Neural cell (in vitro differentiated cells): ENCODE results near the gene ISCU. TPM values are rescaled to one million over a fixed set of nuclear protein-coding genes. Genes with fewer than 3 reads are reported as not detected.

ENCODE experiments used
- H2AFZ ChIP-seq: fragments of 200-600, 300-800 bp; sonication (generic), shearing (Covaris generic); 2 replicates; pipeline ENCODE4 v1.6.0; 2014; ENCODE audit warnings: low read depth, mild to moderate bottlenecking, antibody characterized with exemption, low read length, moderate library complexity
- H3F3A ChIP-seq: fragments of 200-600 bp; shearing (Covaris generic); 2 replicates; pipeline ENCODE4 v1.6.1; 2016; ENCODE audit warnings: mild to moderate bottlenecking, moderate library complexity, mixed read lengths, antibody characterized with exemption, low read length; ENCODE audit not compliant: insufficient read depth, poor library complexity, severe bottlenecking
- H3K27ac ChIP-seq: fragments of 200-600, 300-800 bp; sonication (generic), shearing (Covaris generic); 2 replicates; pipeline ENCODE4 v1.5.1; 2014; ENCODE audit warnings: mild to moderate bottlenecking, low read length, moderate library complexity
- H3K27me3 ChIP-seq: fragments of 300-800, 200-600 bp; sonication (generic), shearing (Covaris generic); 2 replicates; pipeline ENCODE4 v1.6.0; 2014; ENCODE audit warnings: mild to moderate bottlenecking, low read depth, low read length, moderate library complexity; ENCODE audit not compliant: insufficient read depth
- H3K36me3 ChIP-seq: fragments of 300-800, 200-600 bp; sonication (generic), shearing (Covaris generic); 2 replicates; pipeline ENCODE4 v1.5.1; 2014; ENCODE audit warnings: mild to moderate bottlenecking, antibody characterized with exemption, low read length, moderate library complexity; ENCODE audit not compliant: insufficient read depth
- H3K4me2 ChIP-seq: fragments of 300-800, 200-600 bp; sonication (generic), shearing (Covaris generic); 2 replicates; pipeline ENCODE4 v1.6.0; 2014; ENCODE audit warnings: mild to moderate bottlenecking, low read length
- H3K4me3 ChIP-seq: fragments of 300-800, 200-600 bp; sonication (generic), shearing (Covaris generic); 2 replicates; pipeline ENCODE4 v1.5.1; 2014; ENCODE audit warnings: mild to moderate bottlenecking, low read length, moderate library complexity
- H3K79me2 ChIP-seq: fragments of 200-600 bp; shearing (Covaris generic); replicated peaks from 2 replicates; pipeline ENCODE4 v1.6.0; 2014; ENCODE audit warnings: mild to moderate bottlenecking, low read length, moderate library complexity; ENCODE audit not compliant: insufficient read depth
- H3K9ac ChIP-seq: fragments of 300-800, 200-600 bp; sonication (generic), shearing (Covaris generic); 2 replicates; pipeline ENCODE4 v1.6.1; 2016; ENCODE audit warnings: mild to moderate bottlenecking, low read length, mixed read lengths
- H3K9me2 ChIP-seq: fragments of 200-600 bp; shearing (Covaris generic); 2 replicates; pipeline ENCODE4 v1.6.1; 2016; ENCODE audit warnings: mild to moderate bottlenecking, low read length, mixed read lengths; ENCODE audit not compliant: insufficient read depth
- H3K9me3 ChIP-seq: fragments of 200-600, 300-800 bp; sonication (generic), shearing (Covaris generic); 2 replicates; pipeline ENCODE4 v1.6.1; 2016; ENCODE audit warnings: mild to moderate bottlenecking, mixed run types, low read length, moderate library complexity, mixed read lengths
- H4K20me1 ChIP-seq: fragments of 200-600 bp; shearing (Covaris generic); 2 replicates; pipeline ENCODE4 v1.6.1; 2016; ENCODE audit warnings: mild to moderate bottlenecking, mixed run types; ENCODE audit not compliant: insufficient read depth
- CTCF ChIP-seq: fragments of 450-650 bp; IDR thresholded peaks from 2 replicates; pipeline ENCODE4 v1.5.1; 2014; ENCODE audit warnings: antibody characterized with exemption, mild to moderate bottlenecking, moderate library complexity; ENCODE audit not compliant: poor library complexity, severe bottlenecking
- EP300 ChIP-seq: fragments of 450-650 bp; conservative IDR thresholded peaks from 2 replicates; pipeline ENCODE4 v1.6.1; 2014; ENCODE audit warnings: antibody characterized with exemption, mild to moderate bottlenecking, moderate library complexity; ENCODE audit not compliant: poor library complexity, severe bottlenecking
- EZH2 ChIP-seq: fragments of 200-600, 300-800 bp; shearing (Covaris generic), sonication (generic); IDR thresholded peaks from 2 replicates; pipeline ENCODE4 v1.6.1; 2014; ENCODE audit warnings: antibody characterized with exemption, low read length, borderline replicate concordance, mild to moderate bottlenecking; ENCODE audit not compliant: insufficient read depth, poor library complexity, severe bottlenecking
- MXI1 ChIP-seq: fragments of 450-650 bp; conservative IDR thresholded peaks from 2 replicates; pipeline ENCODE4 v1.6.1; 2014; ENCODE audit warnings: antibody characterized with exemption, mild to moderate bottlenecking; ENCODE audit not compliant: poor library complexity, severe bottlenecking
- POLR2AphosphoS5 ChIP-seq: IDR thresholded peaks from 2 replicates; pipeline ENCODE4 v1.6.1; 2012
- RAD21 ChIP-seq: fragments of 450-650 bp; conservative IDR thresholded peaks from 2 replicates; pipeline ENCODE4 v1.6.1; 2014; ENCODE audit warnings: antibody characterized with exemption, mild to moderate bottlenecking, moderate library complexity
- REST ChIP-seq: IDR thresholded peaks from 2 replicates; pipeline ENCODE4 v1.6.1; 2012; ENCODE audit warnings: borderline replicate concordance
- SMC3 ChIP-seq: fragments of 450-650 bp; conservative IDR thresholded peaks from 2 replicates; pipeline ENCODE4 v1.6.1; 2014; ENCODE audit warnings: antibody characterized with exemption, mild to moderate bottlenecking, moderate library complexity; ENCODE audit not compliant: poor library complexity
- TAF1 ChIP-seq: IDR thresholded peaks from 2 replicates; pipeline ENCODE4 v1.6.1; 2012; ENCODE audit warnings: low read depth
- polyA plus RNA-seq: library from polyadenylated mRNA; depleted of rRNA; stranded (reverse); fragments of >200 nt; gene quantifications from 2 replicates; pipeline ENCODE4 v1.2.3, GENCODE V29; 2014

The ISCU gene
- polyA plus RNA-seq, 1 donor from 2014 or later: 164 TPM

- Histone ChIP-seq H3K27ac (no peak overlapping the region), H3K4me3 (no peak overlapping the region), H4K20me1 (no peaks in the 10 kb centered on the region), H3K27me3 (no peaks in the 10 kb centered on the region), H3K79me2 (no peaks in the 10 kb centered on the region), H3K36me3 (no peaks in the 10 kb centered on the region), H3K9ac (no peak overlapping the region), H3F3A (no peaks in the 10 kb centered on the region), H2AFZ (no peak overlapping the region), H3K9me3 (no peaks in the 10 kb centered on the region), H3K9me2 (no peaks in the 10 kb centered on the region), H3K4me2 (no peak overlapping the region)
- TF ChIP-seq CTCF: no peak
- TF ChIP-seq EZH2: no peak
- no peak for TF ChIP-seq MXI1
- no peak for TF ChIP-seq POLR2AphosphoS5
- TF ChIP-seq SMC3: no peak
- no peak for TF ChIP-seq REST
- TF ChIP-seq RAD21: no peak
- no peak for TF ChIP-seq TAF1
- no peak for TF ChIP-seq EP300
Measured at GRCh38 chr12:108603743-108604142, 41.3 kb downstream of the ISCU start.

- Histone ChIP-seq H3K9ac (no peak overlapping the region), H3K27ac (no peak overlapping the region), H3K9me3 (no peaks in the 10 kb centered on the region), H4K20me1 (no peaks in the 10 kb centered on the region), H3K36me3 (no peaks in the 10 kb centered on the region), H3F3A (no peaks in the 10 kb centered on the region), H3K9me2 (no peaks in the 10 kb centered on the region), H3K79me2 (no peaks in the 10 kb centered on the region), H3K4me3 (no peak overlapping the region), H3K4me2 (no peak overlapping the region), H2AFZ (no peak overlapping the region), H3K27me3 (no peaks in the 10 kb centered on the region)
- TF ChIP-seq CTCF (no peak), POLR2AphosphoS5 (no peak), EZH2 (no peak), EP300 (no peak), MXI1 (no peak), REST (no peak), RAD21 (no peak)
Measured at GRCh38 chr12:108604208-108604941, 42.0 kb downstream of the ISCU start.
